ENCODE measurements around the gene DUSP9. TPM values are rescaled to one million over a fixed set of nuclear protein-coding genes. Genes with fewer than 3 reads are reported as not detected.

DUSP9 gene
- total and polyA plus RNA-seq, 11 donors: 0.04 to 0.25 TPM; not detected in 9

DNA sequence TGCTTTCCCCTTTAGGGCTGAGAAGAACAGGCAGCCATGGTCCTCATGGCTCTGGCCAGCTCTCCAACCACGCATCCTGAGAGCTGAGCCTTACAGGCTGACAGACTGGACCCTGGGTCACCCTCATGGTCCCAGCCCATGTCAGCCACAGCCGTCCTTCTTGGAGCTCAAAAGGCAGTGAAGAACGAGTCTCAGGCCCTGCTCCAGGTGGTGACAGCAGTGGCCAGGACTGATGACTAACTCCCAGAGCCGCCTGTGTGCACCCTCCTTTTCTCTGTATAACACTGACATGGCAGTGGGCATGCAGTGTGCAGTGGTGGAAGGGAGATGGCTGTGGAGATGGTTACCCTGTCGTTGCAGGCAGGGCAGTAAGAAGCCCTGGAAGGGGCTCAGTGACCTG, 10.3 kb upstream of the DUSP9 start:
- no peak for TF ChIP-seq POLR2A (IDR thresholded peaks at IDR 0.05)
- TF ChIP-seq, protein P1, sequence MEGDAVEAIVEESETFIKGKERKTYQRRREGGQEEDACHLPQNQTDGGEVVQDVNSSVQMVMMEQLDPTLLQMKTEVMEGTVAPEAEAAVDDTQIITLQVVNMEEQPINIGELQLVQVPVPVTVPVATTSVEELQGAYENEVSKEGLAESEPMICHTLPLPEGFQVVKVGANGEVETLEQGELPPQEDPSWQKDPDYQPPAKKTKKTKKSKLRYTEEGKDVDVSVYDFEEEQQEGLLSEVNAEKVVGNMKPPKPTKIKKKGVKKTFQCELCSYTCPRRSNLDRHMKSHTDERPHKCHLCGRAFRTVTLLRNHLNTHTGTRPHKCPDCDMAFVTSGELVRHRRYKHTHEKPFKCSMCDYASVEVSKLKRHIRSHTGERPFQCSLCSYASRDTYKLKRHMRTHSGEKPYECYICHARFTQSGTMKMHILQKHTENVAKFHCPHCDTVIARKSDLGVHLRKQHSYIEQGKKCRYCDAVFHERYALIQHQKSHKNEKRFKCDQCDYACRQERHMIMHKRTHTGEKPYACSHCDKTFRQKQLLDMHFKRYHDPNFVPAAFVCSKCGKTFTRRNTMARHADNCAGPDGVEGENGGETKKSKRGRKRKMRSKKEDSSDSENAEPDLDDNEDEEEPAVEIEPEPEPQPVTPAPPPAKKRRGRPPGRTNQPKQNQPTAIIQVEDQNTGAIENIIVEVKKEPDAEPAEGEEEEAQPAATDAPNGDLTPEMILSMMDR (IDR thresholded peaks at IDR 0.05): no peak
- H3K4me3 ChIP-seq: no peak overlapping the region
- H3K27me3 ChIP-seq: peaks cover 0 to 26% (median 1%) of the 10 kb centered on the region in 9 donors
- DNase-seq: peak in 1 of 5 donors; percentile 12
- ATAC-seq: no peak
- H3K36me3 ChIP-seq: no peaks in the 10 kb centered on the region
- H3K4me1 ChIP-seq: peaks cover 0 to 6% (median 0%) of the 10 kb centered on the region in 12 donors
- 61 to 79% (median 66%) methylated on average over 5 of the region's 5 CpGs for whole genome bisulfite sequencing, 4 donors
- H3K27ac ChIP-seq: no peak overlapping the region
- intact Hi-C loops (cut with DNase I): loop anchor here in 1 of 10 donors (2.0 kb wide), 1 partner anchor 20 kb away; no protein-coding TSS in a partner anchor
- H3K9me3 ChIP-seq: no peaks in the 10 kb centered on the region

DNA sequence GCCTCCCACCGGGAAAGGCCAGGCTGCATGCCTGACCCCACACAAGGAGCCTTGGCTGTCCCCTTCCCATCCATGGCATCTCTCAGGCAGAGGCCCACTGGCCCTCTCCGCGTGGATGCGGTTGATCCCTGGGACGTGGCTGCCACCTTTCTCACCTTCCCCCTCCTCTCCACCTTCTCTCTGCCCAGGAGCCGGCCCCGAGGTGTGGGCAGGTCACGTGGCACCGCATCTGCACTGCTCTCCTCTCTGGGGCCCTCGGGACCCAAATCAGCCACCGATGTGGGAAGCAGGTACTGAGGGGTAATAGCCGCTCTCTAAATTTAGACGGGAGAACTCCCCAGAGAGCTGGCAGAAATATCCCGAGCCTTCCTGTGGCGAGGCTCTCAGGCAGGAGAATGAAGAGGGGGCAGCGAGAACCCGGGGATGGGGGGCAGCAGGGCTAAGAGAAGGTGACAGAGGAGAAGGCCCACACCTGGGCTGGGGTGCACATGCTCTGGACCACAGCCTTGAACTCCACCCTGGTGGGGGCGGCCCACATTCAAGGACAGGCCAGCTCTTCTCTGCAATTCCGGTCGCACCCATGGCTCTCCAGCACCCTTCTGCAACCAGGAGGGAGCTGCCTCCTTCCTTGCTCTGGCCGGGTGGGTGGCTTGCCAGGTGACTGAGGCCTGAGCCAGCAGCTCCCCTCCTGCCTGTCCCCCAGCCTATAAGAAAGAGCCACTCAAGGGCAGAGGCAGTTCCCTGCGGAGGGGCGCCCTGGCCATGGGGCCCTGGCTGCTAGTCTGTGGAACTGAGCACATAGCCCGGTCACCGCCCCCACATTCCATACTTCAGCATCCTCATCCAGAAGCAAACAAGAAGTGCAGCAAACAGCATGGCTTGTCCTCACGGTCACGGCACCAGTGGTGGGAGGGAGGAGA, 9.6 kb upstream of the DUSP9 start:
- 81 to 90% (median 88%) methylated on average over 17 to 27 of the region's 27 CpGs for WGBS, 4 donors
- ATAC-seq: no peak
- peaks cover 0 to 13% (median 0%) of the 10 kb centered on the region in 12 donors for H3K4me1 ChIP-seq

DNA sequence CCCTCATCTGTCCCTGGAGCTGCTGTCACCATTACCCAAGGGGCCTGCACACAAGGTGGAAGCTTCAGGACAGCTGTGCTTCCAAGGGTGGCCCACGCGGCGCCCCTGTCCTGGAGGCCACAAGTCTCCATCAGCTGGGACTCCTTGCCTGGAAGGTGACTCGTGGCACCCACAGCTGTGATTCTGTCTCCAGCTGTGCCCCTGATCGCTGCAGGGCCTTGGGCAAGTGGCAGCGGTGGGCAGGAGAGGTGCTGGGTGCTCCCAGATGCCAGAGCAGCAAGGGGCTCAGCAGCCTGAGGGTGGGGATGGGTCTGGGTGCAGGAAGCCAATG, 9.0 kb upstream of the DUSP9 start:
- peak in 1 of 5 donors; percentile 10 for DNase-seq
- Histone ChIP-seq H3K27ac (no peak overlapping the region), H3K36me3 (no peaks in the 10 kb centered on the region), H3K4me1 (peaks cover 0 to 18% (median 0%) of the 10 kb centered on the region in 12 donors), H3K27me3 (peaks cover 0 to 33% (median 14%) of the 10 kb centered on the region in 9 donors), H3K4me3 (no peak overlapping the region), H3K9me3 (no peaks in the 10 kb centered on the region)
- no peak for ATAC-seq
- 76 to 96% (median 86%) methylated on average over 2 to 6 of the region's 6 CpGs for WGBS, 4 donors
- intact Hi-C loops (cut with DNase I): no loop called here
- no peak for TF ChIP-seq POLR2A (IDR thresholded peaks at IDR 0.05)
- TF ChIP-seq, protein P1 (IDR thresholded peaks at IDR 0.05): no peak

More for the DNA sequence above, 9.6 kb upstream of the DUSP9 start:
- Histone ChIP-seq H3K36me3 (no peaks in the 10 kb centered on the region), H3K27ac (no peak overlapping the region), H3K9me3 (no peaks in the 10 kb centered on the region), H3K27me3 (peaks cover 0 to 33% (median 8%) of the 10 kb centered on the region in 9 donors), H3K4me3 (no peak overlapping the region)
- intact Hi-C loops (cut with DNase I): loop anchor here in 1 of 10 donors (2.0 kb wide), 1 partner anchor 19 kb away; no protein-coding TSS in a partner anchor
- peak in 1 of 5 donors; percentile 12 for DNase-seq
- TF ChIP-seq POLR2A (IDR thresholded peaks at IDR 0.05): no peak
- TF ChIP-seq, protein P1 (IDR thresholded peaks at IDR 0.05): no peak

DNA sequence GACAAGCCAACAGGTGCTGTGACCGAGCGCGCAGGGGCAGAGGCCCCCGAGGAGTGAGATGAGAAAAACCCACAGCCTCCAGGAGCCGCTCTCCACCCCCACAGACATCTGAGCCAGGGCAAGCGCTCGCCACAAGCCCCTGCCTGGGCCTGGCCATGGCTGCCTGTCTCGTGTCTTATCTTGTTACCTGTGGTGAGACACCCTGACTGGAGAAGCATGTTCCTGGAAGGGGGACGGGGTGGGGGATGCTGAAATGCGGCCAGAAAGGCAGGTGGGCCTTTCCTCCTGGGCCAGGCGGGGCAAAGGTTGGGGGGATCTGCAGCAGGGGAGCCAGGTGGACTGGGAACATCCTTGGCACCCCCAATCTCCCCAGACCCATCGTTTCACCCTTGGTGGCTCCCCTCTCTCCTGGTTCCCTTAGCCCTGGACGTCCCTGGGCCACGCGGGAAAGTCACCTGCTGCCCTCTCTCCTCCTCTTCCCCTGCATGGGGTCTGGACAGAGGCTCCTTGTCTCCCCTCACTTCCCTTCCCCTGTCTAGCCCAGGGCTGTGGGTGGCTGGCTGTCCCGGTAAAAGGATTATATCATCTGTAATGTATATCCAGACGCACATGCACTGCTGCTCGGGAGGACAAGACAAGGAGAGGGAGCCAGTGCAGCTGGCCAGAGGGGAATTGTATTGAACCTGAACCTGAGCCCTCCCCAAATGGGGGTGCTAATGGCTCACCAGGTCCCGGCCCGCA, 8.4 kb upstream of the DUSP9 start:
- Histone ChIP-seq H3K4me1 (peaks cover 0 to 21% (median 0%) of the 10 kb centered on the region in 12 donors), H3K27me3 (peaks cover 0 to 38% (median 18%) of the 10 kb centered on the region in 9 donors)
- intact Hi-C loops (cut with DNase I): no loop called here

More for the DNA sequence above, 8.4 kb upstream of the DUSP9 start:
- Histone ChIP-seq H3K9me3 (no peaks in the 10 kb centered on the region), H3K27ac (no peak overlapping the region), H3K36me3 (no peaks in the 10 kb centered on the region), H3K4me3 (no peak overlapping the region)
- TF ChIP-seq, protein P1 (IDR thresholded peaks at IDR 0.05): no peak
- TF ChIP-seq POLR2A (IDR thresholded peaks at IDR 0.05): no peak
- ATAC-seq (no peak), DNase-seq (peak in 1 of 5 donors; percentile 14)
- 75 to 89% (median 87%) methylated on average over 16 to 20 of the region's 20 CpGs for WGBS, 4 donors

All from heart left ventricle (tissue), 16 donors.